NCI-H2029 (cell line): ENCODE results near the gene IFI44L.

Source experiments
- DNase-seq: peaks from one replicate; lab custom pipeline; 2025; lab: John Stamatoyannopoulos, UW

The IFI44L gene

GRCh38 chr1:78619803-78620579, at the start of gene IFI44L:
Gene IFI44L (plus strand): TSS chr1:78620448. CDS start chr1:78627916, 7,468 bp downstream.
- no peak for DNase-seq

GRCh38 chr1:78570539-78570938, 49.7 kb upstream of the IFI44L start:
- no peak for DNase-seq

- DNase-seq, result no peak
Observed at GRCh38 chr1:78577257-78578100, 42.8 kb upstream of the IFI44L start.

- no peak for DNase-seq
Observed at GRCh38 chr1:78586572-78586971, 33.7 kb upstream of the IFI44L start.

- no peak for DNase-seq
Observed at GRCh38 chr1:78587211-78587610, 33.0 kb upstream of the IFI44L start.

GRCh38 chr1:78591971-78592370, 28.3 kb upstream of the IFI44L start:
- no peak for DNase-seq

GRCh38 chr1:78599294-78599693, 21.0 kb upstream of the IFI44L start:
- no peak for DNase-seq

GRCh38 chr1:78601068-78601467, 19.2 kb upstream of the IFI44L start:
- DNase-seq, result no peak

- no peak for DNase-seq
Observed at GRCh38 chr1:78603206-78603605, 17.0 kb upstream of the IFI44L start.

- no peak for DNase-seq
Observed at GRCh38 chr1:78604643-78605042, 15.6 kb upstream of the IFI44L start.

- no peak for DNase-seq
Observed at GRCh38 chr1:78606274-78606673, 14.0 kb upstream of the IFI44L start.

- DNase-seq, result no peak
Observed at GRCh38 chr1:78607334-78607927, 12.8 kb upstream of the IFI44L start.

- DNase-seq, result no peak
Observed at GRCh38 chr1:78607944-78608343, 12.3 kb upstream of the IFI44L start.

GRCh38 chr1:78617615-78618026, 2.6 kb upstream of the IFI44L start:
- DNase-seq, result peak; percentile 72

- no peak for DNase-seq
Observed at GRCh38 chr1:78619032-78619431, 1.2 kb upstream of the IFI44L start.

GRCh38 chr1:78619446-78619802, 824 bp upstream of the IFI44L start:
- DNase-seq, result no peak

GRCh38 chr1:78620666-78621065, 418 bp downstream of the IFI44L start:
- DNase-seq, result no peak

- DNase-seq, result no peak
Observed at GRCh38 chr1:78622548-78622947, 2.3 kb downstream of the IFI44L start.

GRCh38 chr1:78624035-78624434, 3.8 kb downstream of the IFI44L start:
- DNase-seq, result no peak

GRCh38 chr1:78627321-78627720, 7.1 kb downstream of the IFI44L start:
- DNase-seq, result no peak

- DNase-seq, result no peak
Observed at GRCh38 chr1:78630600-78630999, 10.4 kb downstream of the IFI44L start.

GRCh38 chr1:78633209-78633608, 13.0 kb downstream of the IFI44L start:
- no peak for DNase-seq

GRCh38 chr1:78640462-78640861, 20.2 kb downstream of the IFI44L start:
- no peak for DNase-seq
